Duodenal mucosa (tissue), 2 donors: ENCODE results near the gene IMMP2L.
"Not testable (repeated sequence)": the region's sequence is repeated elsewhere in the genome, so short reads cannot be mapped to it uniquely, and the experiment has no call there.

Experiments
- H3K27ac ChIP-seq: one replicate; pipeline ENCODE4 v1.7.0; 2013; ENCODE audit warnings: low read depth, low read length
- H3K27me3 ChIP-seq, 2 donors: one replicate each; pipeline ENCODE4 v1.7.0; 2013; ENCODE audit warnings: low read length in 2 of 2, control low read depth in 1 of 2; ENCODE audit not compliant: insufficient read depth in 2 of 2, control insufficient read depth in 1 of 2
- H3K36me3 ChIP-seq, 2 donors: one replicate each; pipeline ENCODE4 v1.7.0; 2013; ENCODE audit warnings: low read length in 2 of 2, control low read depth in 1 of 2; ENCODE audit not compliant: insufficient read depth in 2 of 2, control insufficient read depth in 1 of 2
- H3K4me1 ChIP-seq, 2 donors: one replicate each; pipeline ENCODE4 v1.7.0; 2013; ENCODE audit warnings: low read length in 2 of 2, control low read depth in 1 of 2; ENCODE audit not compliant: insufficient read depth in 2 of 2, control insufficient read depth in 1 of 2
- H3K4me3 ChIP-seq, 2 donors: one replicate each; pipeline ENCODE4 v1.7.0; 2013; ENCODE audit warnings: low read length in 2 of 2, low read depth in 1 of 2
- H3K9ac ChIP-seq, 2 donors: one replicate each; pipeline ENCODE4 v1.7.0; 2013; ENCODE audit warnings: low read length in 2 of 2, low read depth in 1 of 2
- H3K9me3 ChIP-seq, 2 donors: one replicate each; pipeline ENCODE4 v1.7.0; 2013; ENCODE audit warnings: low read length in 2 of 2, control low read depth in 1 of 2; ENCODE audit not compliant: control insufficient read depth in 1 of 2

The IMMP2L gene

GRCh38 chr7:111082351-111082750 is 479.9 kb downstream of the IMMP2L start:
- no peaks in the 10 kb centered on the region for H3K9me3 ChIP-seq
- H3K4me1 ChIP-seq: peaks cover 0 to 8% of the 10 kb centered on the region in 2 donors
- H3K9ac ChIP-seq: no peak overlapping the region
- no peak overlapping the region for H3K4me3 ChIP-seq
- H3K27ac ChIP-seq: no peak overlapping the region
- H3K27me3 ChIP-seq: no peaks in the 10 kb centered on the region
- H3K36me3 ChIP-seq: no peaks in the 10 kb centered on the region

DNA sequence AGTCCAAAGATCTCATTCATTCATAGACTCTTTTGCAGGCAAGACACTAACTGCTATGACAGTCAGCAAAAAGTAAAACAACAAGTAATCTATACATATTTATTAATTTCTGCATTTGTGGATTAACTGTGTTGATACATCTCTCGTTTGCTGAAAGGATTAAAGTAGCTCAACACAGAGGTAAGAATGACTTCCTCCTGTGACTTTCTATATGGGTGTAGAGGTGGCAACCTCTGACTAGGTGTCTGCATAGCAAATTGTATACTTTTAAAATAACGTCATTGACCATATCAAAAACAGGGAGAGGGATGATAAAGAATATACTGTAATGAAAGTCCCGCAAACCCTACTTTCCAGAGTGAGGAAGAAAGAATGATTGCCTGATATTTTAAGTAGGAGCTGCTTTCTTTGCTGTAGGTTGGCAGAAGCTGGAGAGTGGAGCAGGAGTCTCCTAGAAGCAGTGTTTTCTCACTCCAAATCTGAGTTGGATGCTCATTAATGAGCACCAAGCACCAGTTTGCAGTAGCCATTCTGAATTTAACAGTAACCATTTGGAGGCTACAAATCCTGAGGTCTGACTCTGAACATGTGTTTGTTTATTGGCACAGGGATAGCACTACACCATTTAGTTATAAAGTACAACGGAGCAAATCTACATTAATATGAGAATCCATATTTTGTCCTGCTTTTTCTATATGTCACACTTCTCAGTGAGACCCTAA is 480.6 kb downstream of the IMMP2L start:
- Histone ChIP-seq H3K27me3 (no peaks in the 10 kb centered on the region), H3K4me1 (peaks cover 0 to 8% of the 10 kb centered on the region in 2 donors), H3K4me3 (no peak overlapping the region), H3K36me3 (no peaks in the 10 kb centered on the region), H3K9ac (no peak overlapping the region), H3K27ac (no peak overlapping the region), H3K9me3 (no peaks in the 10 kb centered on the region)

GRCh38 chr7:111080495-111081105 is 481.7 kb downstream of the IMMP2L start:
- Histone ChIP-seq H3K27ac (no peak overlapping the region), H3K36me3 (no peaks in the 10 kb centered on the region), H3K4me1 (peaks cover 0 to 8% of the 10 kb centered on the region in 2 donors), H3K9ac (no peak overlapping the region), H3K9me3 (no peaks in the 10 kb centered on the region), H3K4me3 (no peak overlapping the region), H3K27me3 (no peaks in the 10 kb centered on the region)

- no peak overlapping the region for H3K27ac ChIP-seq
- no peaks in the 10 kb centered on the region for H3K36me3 ChIP-seq
- no peaks in the 10 kb centered on the region for H3K9me3 ChIP-seq
- H3K4me1 ChIP-seq: peaks cover 0 to 3% of the 10 kb centered on the region in 2 donors
- no peak overlapping the region for H3K4me3 ChIP-seq
- no peak overlapping the region for H3K9ac ChIP-seq
- no peaks in the 10 kb centered on the region for H3K27me3 ChIP-seq
Observed at GRCh38 chr7:111077001-111077400, 485.3 kb downstream of the IMMP2L start.

GRCh38 chr7:111076205-111076604 is 486.1 kb downstream of the IMMP2L start:
- no peaks in the 10 kb centered on the region for H3K4me1 ChIP-seq
- no peak overlapping the region for H3K27ac ChIP-seq
- no peak overlapping the region for H3K4me3 ChIP-seq
- H3K9ac ChIP-seq: no peak overlapping the region
- H3K36me3 ChIP-seq: no peaks in the 10 kb centered on the region
- H3K9me3 ChIP-seq: no peaks in the 10 kb centered on the region
- H3K27me3 ChIP-seq: no peaks in the 10 kb centered on the region

- no peaks in the 10 kb centered on the region for H3K4me1 ChIP-seq
- no peaks in the 10 kb centered on the region for H3K9me3 ChIP-seq
- H3K4me3 ChIP-seq: no peak overlapping the region
- H3K9ac ChIP-seq: no peak overlapping the region
- no peaks in the 10 kb centered on the region for H3K36me3 ChIP-seq
- H3K27ac ChIP-seq: no peak overlapping the region
- no peaks in the 10 kb centered on the region for H3K27me3 ChIP-seq
Observed at GRCh38 chr7:111075498-111075897, 486.8 kb downstream of the IMMP2L start.

GRCh38 chr7:111074748-111075146 is 487.5 kb downstream of the IMMP2L start:
- no peaks in the 10 kb centered on the region for H3K27me3 ChIP-seq
- H3K9ac ChIP-seq: no peak overlapping the region
- no peaks in the 10 kb centered on the region for H3K9me3 ChIP-seq
- no peaks in the 10 kb centered on the region for H3K36me3 ChIP-seq
- no peak overlapping the region for H3K27ac ChIP-seq
- H3K4me1 ChIP-seq: no peaks in the 10 kb centered on the region
- H3K4me3 ChIP-seq: no peak overlapping the region

GRCh38 chr7:111074071-111074747 is 488.1 kb downstream of the IMMP2L start:
- H3K4me1 ChIP-seq: no peaks in the 10 kb centered on the region
- no peaks in the 10 kb centered on the region for H3K27me3 ChIP-seq
- no peaks in the 10 kb centered on the region for H3K36me3 ChIP-seq
- H3K9ac ChIP-seq: no peak overlapping the region
- H3K27ac ChIP-seq: no peak overlapping the region
- no peak overlapping the region for H3K4me3 ChIP-seq
- no peaks in the 10 kb centered on the region for H3K9me3 ChIP-seq

GRCh38 chr7:111072658-111073057 is 489.6 kb downstream of the IMMP2L start:
- H3K9me3 ChIP-seq, H3K4me3 ChIP-seq, H3K4me1 ChIP-seq, H3K36me3 ChIP-seq, H3K27me3 ChIP-seq, H3K27ac ChIP-seq, H3K9ac ChIP-seq: not testable (repeated sequence)

DNA sequence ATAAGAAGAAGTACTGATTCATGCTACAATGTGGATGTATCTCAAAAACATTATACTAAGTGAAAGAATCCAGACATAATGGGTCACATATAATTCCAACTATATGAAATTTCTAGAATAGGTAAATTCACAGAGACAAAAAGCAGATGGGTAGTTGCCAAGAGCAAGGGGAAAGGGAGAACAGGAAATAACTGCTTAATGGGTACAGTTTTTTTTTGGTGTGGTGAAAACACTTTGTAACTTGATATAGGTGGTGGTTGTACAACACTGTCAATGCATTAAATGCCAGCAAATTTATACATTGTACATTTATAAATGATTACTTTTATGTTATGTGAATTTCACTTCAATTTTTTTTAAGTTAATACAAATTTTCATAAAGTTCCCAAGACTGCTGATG is 490.7 kb downstream of the IMMP2L start:
- Histone ChIP-seq H3K4me3 (no peak overlapping the region), H3K36me3 (no peaks in the 10 kb centered on the region), H3K9me3 (no peaks in the 10 kb centered on the region), H3K27me3 (no peaks in the 10 kb centered on the region), H3K4me1 (no peaks in the 10 kb centered on the region), H3K9ac (no peak overlapping the region), H3K27ac (no peak overlapping the region)
